Neural progenitor cell (in vitro differentiated cells): Measurements from ENCODE around the gene KCNB1. TPM values are rescaled to one million over a fixed set of nuclear protein-coding genes. Genes with fewer than 3 reads are reported as not detected.
"Not testable (repeated sequence)": the region's sequence is repeated elsewhere in the genome, so short reads cannot be mapped to it uniquely, and the experiment has no call there.

Experiments used
- DNase-seq: peaks from one replicate; pipeline ENCODE4 v3.0.0-alpha.2; 2016; ENCODE audit warnings: low spot score
- H2AFZ ChIP-seq: fragments of 200-600 bp; sonication (generic); replicated peaks from 2 replicates; pipeline ENCODE4 v1.6.1; 2016; ENCODE audit warnings: antibody characterized with exemption
- H3F3A ChIP-seq: fragments of 200-600 bp; sonication (generic); 2 replicates; pipeline ENCODE4 v1.6.1; 2016; ENCODE audit warnings: antibody characterized with exemption, low read depth
- H3K27ac ChIP-seq: fragments of 200-600 bp; sonication (generic); 2 replicates; pipeline ENCODE4 v1.5.1; 2016; ENCODE audit warnings: mild to moderate bottlenecking
- H3K27me3 ChIP-seq: fragments of 200-600 bp; sonication (generic); 2 replicates; pipeline ENCODE4 v1.6.1; 2016; ENCODE audit warnings: mild to moderate bottlenecking, moderate library complexity
- H3K36me3 ChIP-seq: fragments of 200-600 bp; sonication (generic); 2 replicates; pipeline ENCODE4 v1.5.1; 2016
- H3K4me1 ChIP-seq: fragments of 200-600 bp; sonication (generic); 2 replicates; pipeline ENCODE4 v1.6.1; 2016; ENCODE audit warnings: mixed run types
- H3K4me2 ChIP-seq: fragments of 200-600 bp; sonication (generic); 2 replicates; pipeline ENCODE4 v1.6.1; 2016
- H3K4me3 ChIP-seq: fragments of 200-600 bp; sonication (generic); 2 replicates; pipeline ENCODE4 v1.5.1; 2016
- H3K79me2 ChIP-seq: fragments of 200-600 bp; sonication (generic); 2 replicates; pipeline ENCODE4 v1.6.1; 2016; ENCODE audit warnings: low read depth
- H3K9ac ChIP-seq: fragments of 200-600 bp; sonication (generic); 2 replicates; pipeline ENCODE4 v1.6.1; 2016
- H3K9me3 ChIP-seq: fragments of 200-600 bp; sonication (generic); 2 replicates; pipeline ENCODE4 v1.5.1; 2016; ENCODE audit warnings: low read depth
- H4K20me1 ChIP-seq: fragments of 200-600 bp; sonication (generic); 2 replicates; pipeline ENCODE4 v1.6.1; 2016; ENCODE audit warnings: low read depth
- H3K27ac Mint-ChIP-seq: 3 replicates; pipeline ENCODE4 v1.8.0; 2021; ENCODE audit warnings: mixed read lengths
- H3K27me3 Mint-ChIP-seq: 2 replicates; pipeline ENCODE4 v1.8.0; 2022; ENCODE audit warnings: low read depth, mild to moderate bottlenecking, inconsistent platforms, moderate library complexity, mixed read lengths; ENCODE audit not compliant: insufficient read depth
- H3K36me3 Mint-ChIP-seq: 3 replicates; pipeline ENCODE4 v1.8.0; 2021; ENCODE audit warnings: mixed read lengths
- H3K4me1 Mint-ChIP-seq: 3 replicates; pipeline ENCODE4 v1.8.0; 2021; ENCODE audit warnings: mixed read lengths
- H3K4me3 Mint-ChIP-seq: 3 replicates; pipeline ENCODE4 v1.8.0; 2021; ENCODE audit warnings: mild to moderate bottlenecking, moderate library complexity, mixed read lengths
- H3K9me3 Mint-ChIP-seq: 3 replicates; pipeline ENCODE4 v1.8.0; 2020; ENCODE audit warnings: mixed read lengths
- CTCF ChIP-seq: fragments of 200-600 bp; sonication (generic); IDR thresholded peaks from 2 replicates; pipeline ENCODE4 v1.5.1; 2017; ENCODE audit warnings: antibody characterized with exemption, mild to moderate bottlenecking
- EZH2 ChIP-seq: fragments of 200-600 bp; sonication (generic); IDR thresholded peaks from 2 replicates; pipeline ENCODE4 v1.6.1; 2017; ENCODE audit warnings: antibody characterized with exemption, mild to moderate bottlenecking, moderate library complexity
- EZH2phosphoT487 ChIP-seq: fragments of 200-600 bp; sonication (generic); IDR thresholded peaks from 2 replicates; pipeline ENCODE4 v1.6.1; 2017; ENCODE audit warnings: antibody characterized with exemption
- total RNA-seq: library from RNA; depleted of rRNA; stranded (reverse); fragments of >200 nt; gene quantifications from 2 replicates; pipeline ENCODE4 v1.2.3, GENCODE V29; 2015; ENCODE audit warnings: low replicate concordance

KCNB1 gene
- total RNA-seq, 1 donor from 2014 or later: 0.97 TPM

GRCh38 chr20:49318091-49318429 lies 164.4 kb downstream of the KCNB1 start:
- Histone ChIP-seq H3K4me3 (peak overlapping the region; percentile 52), H3K27me3 (peaks cover 72% of the 10 kb centered on the region), H3K4me2 (peak overlapping the region; percentile 90), H3K79me2 (no peaks in the 10 kb centered on the region), H3K9ac (no peak overlapping the region), H4K20me1 (peaks cover 11% of the 10 kb centered on the region), H3K4me1 (peaks cover 7% of the 10 kb centered on the region), H3K27ac (no peak overlapping the region), H3F3A (no peaks in the 10 kb centered on the region), H2AFZ (no peak overlapping the region), H3K9me3 (peaks cover 13% of the 10 kb centered on the region), H3K36me3 (no peaks in the 10 kb centered on the region)
- no peak for DNase-seq
- H3K4me3 Mint-ChIP-seq: peak overlapping the region; percentile 76
- TF ChIP-seq EZH2phosphoT487 (no peak), EZH2 (no peak), CTCF (peak; percentile 11)
- H3K27ac Mint-ChIP-seq: no peak overlapping the region
- peaks cover 49% of the 10 kb centered on the region for H3K27me3 Mint-ChIP-seq
- H3K9me3 Mint-ChIP-seq: peaks cover 12% of the 10 kb centered on the region
- H3K4me1 Mint-ChIP-seq: peaks cover 10% of the 10 kb centered on the region
- no peaks in the 10 kb centered on the region for H3K36me3 Mint-ChIP-seq

GRCh38 chr20:49316704-49317103 lies 165.8 kb downstream of the KCNB1 start:
- Histone ChIP-seq H3K4me3 (no peak overlapping the region), H3K36me3 (no peaks in the 10 kb centered on the region), H3K27me3 (peaks cover 76% of the 10 kb centered on the region), H3F3A (no peaks in the 10 kb centered on the region), H3K4me2 (no peak overlapping the region), H3K4me1 (peaks cover 7% of the 10 kb centered on the region), H2AFZ (no peak overlapping the region), H3K9me3 (peaks cover 13% of the 10 kb centered on the region), H3K9ac (no peak overlapping the region), H4K20me1 (peaks cover 11% of the 10 kb centered on the region), H3K79me2 (no peaks in the 10 kb centered on the region), H3K27ac (no peak overlapping the region)
- Mint-ChIP-seq H3K4me3 (peak overlapping the region; percentile 16), H3K4me1 (peaks cover 10% of the 10 kb centered on the region), H3K27ac (no peak overlapping the region), H3K27me3 (peaks cover 44% of the 10 kb centered on the region), H3K36me3 (no peaks in the 10 kb centered on the region), H3K9me3 (peaks cover 12% of the 10 kb centered on the region)
- no peak for TF ChIP-seq EZH2phosphoT487
- DNase-seq: no peak

GRCh38 chr20:49315580-49315979 lies 166.9 kb downstream of the KCNB1 start:
- H2AFZ ChIP-seq: no peak overlapping the region

GRCh38 chr20:49314052-49314451 lies 168.4 kb downstream of the KCNB1 start:
- H3K9ac ChIP-seq, H3K4me1 ChIP-seq, H3K36me3 Mint-ChIP-seq, DNase-seq, H2AFZ ChIP-seq, H3K4me3 ChIP-seq, H3K27ac ChIP-seq, H3K36me3 ChIP-seq, H3K4me2 ChIP-seq, H4K20me1 ChIP-seq, H3K4me1 Mint-ChIP-seq, H3K4me3 Mint-ChIP-seq, H3F3A ChIP-seq, H3K79me2 ChIP-seq, H3K27ac Mint-ChIP-seq: not testable (repeated sequence)
- Mint-ChIP-seq H3K9me3 (peaks cover 12% of the 10 kb centered on the region), H3K27me3 (peaks cover 30% of the 10 kb centered on the region)
- peaks cover 13% of the 10 kb centered on the region for H3K9me3 ChIP-seq
- peaks cover 57% of the 10 kb centered on the region for H3K27me3 ChIP-seq

More at GRCh38 chr20:49315580-49315979, 166.9 kb downstream of the KCNB1 start:
- Histone ChIP-seq H3K9me3 (peaks cover 13% of the 10 kb centered on the region), H3K36me3 (no peaks in the 10 kb centered on the region), H4K20me1 (peaks cover 11% of the 10 kb centered on the region), H3F3A (no peaks in the 10 kb centered on the region), H3K4me2 (no peak overlapping the region), H3K27ac (no peak overlapping the region), H3K4me3 (no peak overlapping the region), H3K4me1 (peaks cover 7% of the 10 kb centered on the region), H3K79me2 (no peaks in the 10 kb centered on the region), H3K9ac (no peak overlapping the region), H3K27me3 (peaks cover 72% of the 10 kb centered on the region)
- H3K27ac Mint-ChIP-seq: no peak overlapping the region
- H3K27me3 Mint-ChIP-seq: peaks cover 44% of the 10 kb centered on the region
- no peak overlapping the region for H3K4me3 Mint-ChIP-seq
- H3K36me3 Mint-ChIP-seq: no peaks in the 10 kb centered on the region
- H3K4me1 Mint-ChIP-seq: peaks cover 10% of the 10 kb centered on the region
- TF ChIP-seq EZH2phosphoT487 (no peak), EZH2 (no peak), CTCF (no peak)
- peaks cover 12% of the 10 kb centered on the region for H3K9me3 Mint-ChIP-seq
- DNase-seq: no peak

Other genes with a start within 250 kb of the KCNB1 start
- 6.3 and 6.9 TPM in 2 replicates for gene ZNFX1, start 204.6 kb downstream of the KCNB1 start, total RNA-seq
- 31.3 and 35.6 TPM in 2 replicates for gene PTGIS, start 85.5 kb upstream of the KCNB1 start, total RNA-seq
- 45.4 and 60.1 TPM in 2 replicates for gene B4GALT5, start 231.2 kb upstream of the KCNB1 start, total RNA-seq